Measurements from ENCODE around the gene MBNL3.

GRCh38 chrX:132388371-132388770, 100.5 kb downstream of the MBNL3 start:
- TF ChIP-seq CTCF (IDR thresholded peaks at IDR 0.05; ENCODE audit: low read depth, low read length) (no peak), EZH2phosphoT487 (IDR thresholded peaks at IDR 0.05; ENCODE audit: low read depth) (no peak)

All from OCI-LY3 (cell line).